Activated CD4-positive, alpha-beta T cell treated with anti-CD3 and anti-CD28 coated beads, Interleukin-2, amount 50 U/mL, for 24 hours (primary cell): Measurements from ENCODE around the gene LIMK1.

Source experiments
- DNase-seq, 2 donors: peaks; one replicate each; pipeline ENCODE4 v3.0.0-alpha.2; 2020; ENCODE audit warnings: low read depth in 1 of 2, low spot score in 1 of 2

LIMK1 gene

DNA sequence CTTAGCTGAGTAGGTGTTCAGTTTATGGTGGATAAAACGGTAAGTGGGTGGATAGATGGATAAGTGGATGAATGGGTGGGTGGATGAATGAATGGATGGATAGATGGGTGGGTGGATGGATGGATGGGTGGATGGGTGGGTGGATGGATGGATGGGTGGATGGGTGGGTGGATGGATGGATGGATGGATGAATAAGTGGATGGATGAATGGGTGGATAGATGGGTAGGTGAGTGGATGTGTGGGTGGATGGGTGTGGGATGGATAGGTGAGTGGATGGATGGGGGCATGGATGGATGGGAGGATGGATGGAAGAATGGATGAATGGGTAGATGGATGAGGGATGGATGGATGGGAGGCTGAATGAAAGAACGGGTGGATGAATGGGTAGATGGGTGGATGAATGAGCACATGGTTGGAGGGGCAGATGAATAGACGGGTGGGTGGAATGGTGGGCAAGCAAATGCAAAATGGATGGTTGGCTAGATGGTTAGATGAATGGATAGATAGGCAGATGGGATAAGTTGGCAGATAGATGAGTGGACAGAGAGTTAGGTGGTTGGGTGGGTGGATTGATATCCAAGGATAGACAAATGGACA is 29.9 kb upstream of the LIMK1 start:
- DNase-seq, result no peak

DNA sequence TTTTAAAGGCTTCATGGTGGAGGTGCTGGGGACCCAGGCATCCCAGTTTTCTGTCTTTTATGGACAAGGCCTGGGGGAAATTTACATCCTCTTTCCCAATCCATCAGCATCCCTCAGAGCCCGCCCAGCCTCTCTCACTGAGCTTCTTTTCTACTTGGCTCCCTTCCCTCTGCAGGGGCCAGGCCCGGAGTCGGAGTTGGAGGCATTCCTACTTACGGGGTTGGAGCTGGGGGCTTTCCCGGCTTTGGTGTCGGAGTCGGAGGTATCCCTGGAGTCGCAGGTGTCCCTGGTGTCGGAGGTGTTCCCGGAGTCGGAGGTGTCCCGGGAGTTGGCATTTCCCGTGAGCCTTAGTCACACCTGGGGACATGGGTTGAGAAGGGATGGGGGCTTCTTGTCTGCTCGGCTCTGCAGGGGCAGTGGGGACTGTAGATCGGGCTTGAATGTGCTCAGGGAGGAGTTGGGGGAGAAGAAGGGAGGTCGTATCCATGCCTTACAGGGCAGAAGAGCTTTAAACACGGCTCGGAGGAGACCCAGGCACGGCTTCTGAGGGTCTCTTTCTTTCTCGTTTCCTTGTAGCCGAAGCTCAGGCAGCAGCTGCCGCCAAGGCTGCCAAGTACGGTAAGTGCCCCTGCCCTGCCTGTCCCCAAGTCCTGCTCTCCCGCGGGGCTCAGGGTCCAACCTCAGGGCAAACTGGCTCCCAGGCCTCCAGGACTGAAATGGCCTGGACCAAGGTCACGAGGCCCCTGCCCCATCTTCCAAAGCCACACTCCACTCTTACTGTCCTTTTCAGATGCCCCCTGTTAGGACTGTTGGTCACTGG is 27.3 kb upstream of the LIMK1 start:
- no peak for DNase-seq

DNA sequence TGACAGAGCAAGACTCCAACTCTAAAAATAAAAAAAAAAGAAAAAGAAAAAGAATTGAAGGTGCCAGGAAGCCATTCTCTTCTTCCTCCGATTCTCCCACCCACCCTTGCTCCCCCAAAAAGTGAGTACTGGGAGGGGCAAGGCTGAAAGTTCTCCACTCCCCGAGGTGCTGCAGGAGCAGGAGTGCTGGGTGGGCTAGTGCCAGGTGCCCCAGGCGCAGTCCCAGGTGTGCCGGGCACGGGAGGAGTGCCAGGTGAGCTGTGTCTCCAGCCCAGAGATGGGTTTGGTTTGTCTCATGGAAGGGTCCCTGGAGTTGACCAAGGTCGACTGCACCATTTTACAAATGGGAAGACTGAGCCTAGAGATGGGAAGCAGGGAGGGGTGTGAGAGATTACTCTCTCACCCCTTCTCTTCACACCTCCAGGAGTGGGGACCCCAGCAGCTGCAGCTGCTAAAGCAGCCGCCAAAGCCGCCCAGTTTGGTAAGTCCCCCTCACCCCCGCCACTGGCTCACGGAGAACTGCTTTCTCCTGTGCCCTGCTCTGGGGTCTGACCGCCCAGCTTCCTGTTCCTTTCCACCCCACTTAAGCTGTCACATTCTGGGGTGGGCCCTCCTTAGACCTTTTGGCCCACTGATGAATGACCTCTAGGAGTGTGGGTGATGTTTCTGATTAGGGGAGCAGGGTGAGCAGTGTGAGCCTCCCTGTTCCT is 26.2 kb upstream of the LIMK1 start:
- DNase-seq, result no peak

DNA sequence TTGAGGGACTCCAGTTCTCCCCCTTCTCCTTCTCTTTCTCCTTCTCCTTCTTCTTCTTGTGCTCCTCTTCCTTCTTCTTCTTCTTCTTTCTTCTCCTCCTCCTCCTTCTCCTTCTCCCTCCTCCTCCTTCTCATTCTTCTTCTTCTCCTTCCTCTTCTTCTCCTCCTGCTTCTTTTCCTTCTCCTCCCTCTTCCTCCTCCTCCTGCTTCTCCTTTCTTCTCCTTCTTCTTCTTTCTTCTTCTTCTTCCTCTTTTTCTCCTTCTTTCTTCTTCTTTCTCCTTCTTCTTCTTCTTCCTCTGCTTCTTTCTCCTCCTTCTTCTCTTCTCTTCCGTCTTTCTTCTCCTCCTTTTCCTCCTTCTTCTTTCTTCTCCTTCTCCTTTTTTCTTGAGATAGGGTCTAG is 25.6 kb upstream of the LIMK1 start:
- no peak for DNase-seq

DNA sequence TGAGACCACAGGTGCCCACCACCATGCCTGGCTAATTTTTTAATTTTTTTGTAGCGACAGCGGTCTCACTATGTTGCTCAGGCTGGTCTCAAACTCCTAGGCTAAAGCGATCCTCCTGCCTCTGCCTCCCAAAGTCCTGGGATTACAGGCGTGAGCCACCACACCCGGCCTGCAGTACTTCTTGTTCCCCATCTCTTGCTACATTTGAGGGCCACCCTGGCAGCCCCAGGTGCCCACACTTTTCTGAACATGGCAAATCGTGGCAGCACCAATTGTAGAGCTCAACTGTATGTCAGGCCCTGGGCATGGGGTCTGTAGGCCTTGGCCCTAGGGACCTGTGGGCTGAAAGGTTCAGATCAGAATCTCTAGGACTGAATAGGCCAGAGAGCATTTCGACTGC is 25.1 kb upstream of the LIMK1 start:
- no peak for DNase-seq

DNA sequence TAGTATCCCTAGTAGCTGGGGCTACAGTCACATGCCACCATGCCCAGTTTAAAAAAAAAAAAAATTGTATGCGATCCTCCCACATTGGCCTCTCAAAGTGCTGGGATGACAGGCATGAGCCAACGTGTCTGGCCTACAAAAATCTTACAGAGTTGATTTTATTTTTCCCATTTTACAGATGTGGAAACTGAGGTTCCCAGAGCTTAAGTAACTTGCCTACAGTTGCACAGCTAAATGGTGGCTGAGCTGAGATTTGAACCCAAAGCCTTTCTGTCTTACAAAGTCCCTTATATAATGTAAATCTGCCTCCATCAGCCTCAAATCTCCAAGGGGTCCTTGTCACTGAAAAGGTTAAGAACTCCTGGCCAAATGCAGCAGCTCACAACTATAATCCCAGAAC is 24.6 kb upstream of the LIMK1 start:
- DNase-seq, result no peak

DNA sequence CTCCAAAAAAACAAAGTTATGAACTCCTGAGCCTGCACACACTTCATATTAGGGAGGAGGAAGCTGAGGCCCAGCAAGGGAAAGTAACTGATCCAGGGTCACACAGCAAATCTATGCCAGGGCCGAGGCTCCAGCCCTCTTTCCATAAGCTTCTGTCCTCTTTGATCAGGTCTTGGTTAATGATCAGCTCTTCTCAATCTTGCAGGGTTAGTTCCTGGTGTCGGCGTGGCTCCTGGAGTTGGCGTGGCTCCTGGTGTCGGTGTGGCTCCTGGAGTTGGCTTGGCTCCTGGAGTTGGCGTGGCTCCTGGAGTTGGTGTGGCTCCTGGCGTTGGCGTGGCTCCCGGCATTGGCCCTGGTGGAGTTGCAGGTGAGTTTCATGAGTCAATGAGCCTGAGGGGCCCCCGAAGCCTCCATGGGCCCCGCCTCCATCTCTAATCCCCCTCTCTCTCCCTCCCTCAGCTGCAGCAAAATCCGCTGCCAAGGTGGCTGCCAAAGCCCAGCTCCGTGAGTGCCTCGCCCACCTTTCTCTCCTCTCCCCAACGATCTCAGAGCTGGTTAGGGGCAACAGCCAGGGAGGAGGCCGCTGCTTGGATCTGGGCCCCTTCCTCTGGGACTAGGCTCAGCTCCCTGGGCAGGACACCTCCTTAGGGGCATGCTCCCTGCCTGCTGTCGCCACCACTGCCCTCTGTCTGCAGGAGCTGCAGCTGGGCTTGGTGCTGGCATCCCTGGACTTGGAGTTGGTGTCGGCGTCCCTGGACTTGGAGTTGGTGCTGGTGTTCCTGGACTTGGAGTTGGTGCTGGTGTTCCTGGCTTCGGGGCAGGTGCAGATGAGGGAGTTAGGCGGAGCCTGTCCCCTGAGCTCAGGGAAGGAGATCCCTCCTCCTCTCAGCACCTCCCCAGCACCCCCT is 23.7 kb upstream of the LIMK1 start:
- no peak for DNase-seq

DNA sequence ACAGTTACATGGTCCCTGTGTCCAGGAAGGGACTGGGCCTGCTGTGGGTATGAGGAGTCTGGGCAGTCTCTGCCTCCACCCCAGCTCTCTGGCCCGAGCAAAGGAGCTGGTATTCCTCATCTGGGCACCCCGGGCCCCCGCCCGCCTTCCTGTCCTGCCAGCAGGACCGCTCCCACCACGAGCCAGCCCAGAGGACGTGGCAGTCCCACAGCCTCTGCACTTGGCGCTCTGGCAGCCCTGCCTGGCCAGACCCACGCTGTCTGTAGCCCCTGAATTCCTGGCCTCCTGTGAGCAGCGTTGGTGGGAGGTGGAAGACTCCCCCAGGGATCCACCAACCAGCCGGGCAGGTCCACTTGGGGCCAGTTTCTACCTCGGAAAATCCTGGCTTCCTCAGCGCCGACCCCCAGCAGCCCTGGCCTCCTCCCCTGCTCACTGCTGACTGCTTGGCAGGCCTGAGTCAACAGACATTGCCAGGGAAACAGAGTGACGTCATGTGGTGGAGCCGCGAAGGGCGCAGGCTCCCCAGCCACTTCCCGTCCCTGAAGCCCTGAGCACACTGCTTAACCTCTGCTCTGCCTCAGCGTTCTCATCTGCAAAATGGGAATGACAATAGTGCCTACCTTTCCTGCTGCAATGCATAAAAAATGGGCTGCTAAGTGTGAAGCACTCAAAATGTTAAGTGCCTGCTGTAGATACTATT is 21.6 kb upstream of the LIMK1 start:
- peak in 1 of 2 donors; percentile 23 for DNase-seq

DNA sequence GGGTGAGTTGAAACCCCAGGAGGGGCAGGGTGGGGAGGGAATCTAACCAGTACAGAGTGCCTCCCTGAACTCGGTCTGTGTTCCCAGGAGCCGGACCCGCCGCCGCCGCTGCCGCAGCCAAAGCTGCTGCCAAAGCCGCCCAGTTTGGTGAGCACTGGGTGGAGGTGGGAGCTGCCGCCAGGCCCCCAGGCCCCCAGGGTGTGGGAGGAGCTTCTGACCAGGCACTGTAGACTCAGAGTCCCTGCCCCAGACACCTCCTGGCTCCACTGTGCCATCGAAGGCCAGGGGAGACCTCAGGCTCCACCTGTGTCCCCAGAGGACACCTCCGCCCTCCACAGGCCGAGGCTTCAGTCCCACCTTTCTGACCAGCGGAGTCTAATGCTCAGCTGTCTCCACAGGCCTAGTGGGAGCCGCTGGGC is 20.4 kb upstream of the LIMK1 start:
- no peak for DNase-seq

DNA sequence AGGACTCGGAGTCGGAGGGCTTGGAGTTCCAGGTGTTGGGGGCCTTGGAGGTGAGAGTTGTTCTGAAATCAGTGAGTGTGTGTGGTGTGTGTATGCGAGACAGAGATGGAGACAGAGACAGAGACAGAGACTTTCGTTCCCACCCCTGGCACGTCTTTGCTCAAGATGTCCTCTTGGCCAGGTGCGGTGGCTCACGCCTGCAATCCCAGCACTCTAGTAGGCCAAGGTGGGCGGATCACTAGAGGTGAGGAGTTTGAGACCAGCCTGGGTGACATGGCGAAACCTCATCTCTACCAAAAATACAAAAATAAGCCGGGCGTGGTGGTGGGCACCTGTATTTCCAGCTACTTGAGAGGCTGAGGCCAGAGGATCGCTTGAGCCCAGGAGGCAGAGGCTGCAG is 20.0 kb upstream of the LIMK1 start:
- DNase-seq, result no peak

DNA sequence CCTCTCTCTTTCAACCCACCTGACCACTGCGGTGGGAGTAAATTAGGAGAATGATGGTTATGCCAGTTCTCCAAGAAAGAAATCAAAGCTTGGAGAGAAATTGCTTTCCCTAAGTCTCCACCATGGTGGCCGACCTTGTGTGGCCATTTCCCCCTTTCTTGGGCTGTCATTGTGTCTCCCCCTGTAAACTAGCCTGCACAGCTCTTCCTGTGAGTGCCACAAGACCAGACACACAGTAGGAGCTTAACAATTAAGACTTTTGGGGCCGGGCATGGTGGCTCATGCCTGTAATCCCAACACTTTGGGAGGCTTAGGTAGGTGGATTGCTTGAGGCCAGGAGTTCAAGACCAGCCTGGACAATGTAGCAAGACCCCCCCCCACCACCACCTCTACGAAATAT is 18.9 kb upstream of the LIMK1 start:
- no peak for DNase-seq

DNA sequence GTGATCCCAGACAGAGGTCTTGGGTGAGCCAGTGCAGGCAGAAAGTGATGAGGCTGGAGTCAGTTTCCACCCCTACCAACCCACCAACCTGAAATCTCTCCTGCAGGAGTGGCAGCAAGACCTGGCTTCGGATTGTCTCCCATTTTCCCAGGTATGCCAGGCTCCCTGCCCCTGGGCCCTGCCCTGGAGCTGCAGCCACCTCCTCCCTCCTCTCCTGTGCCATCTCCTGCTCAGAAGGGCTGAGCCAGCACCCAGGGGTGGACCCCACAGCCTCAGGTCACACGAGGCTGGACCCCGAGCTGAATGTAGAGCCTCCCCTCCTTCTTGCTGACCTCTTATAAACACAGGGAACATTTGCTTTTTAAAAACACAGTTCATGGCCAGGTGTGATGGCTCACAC is 17.0 kb upstream of the LIMK1 start:
- no peak for DNase-seq

DNA sequence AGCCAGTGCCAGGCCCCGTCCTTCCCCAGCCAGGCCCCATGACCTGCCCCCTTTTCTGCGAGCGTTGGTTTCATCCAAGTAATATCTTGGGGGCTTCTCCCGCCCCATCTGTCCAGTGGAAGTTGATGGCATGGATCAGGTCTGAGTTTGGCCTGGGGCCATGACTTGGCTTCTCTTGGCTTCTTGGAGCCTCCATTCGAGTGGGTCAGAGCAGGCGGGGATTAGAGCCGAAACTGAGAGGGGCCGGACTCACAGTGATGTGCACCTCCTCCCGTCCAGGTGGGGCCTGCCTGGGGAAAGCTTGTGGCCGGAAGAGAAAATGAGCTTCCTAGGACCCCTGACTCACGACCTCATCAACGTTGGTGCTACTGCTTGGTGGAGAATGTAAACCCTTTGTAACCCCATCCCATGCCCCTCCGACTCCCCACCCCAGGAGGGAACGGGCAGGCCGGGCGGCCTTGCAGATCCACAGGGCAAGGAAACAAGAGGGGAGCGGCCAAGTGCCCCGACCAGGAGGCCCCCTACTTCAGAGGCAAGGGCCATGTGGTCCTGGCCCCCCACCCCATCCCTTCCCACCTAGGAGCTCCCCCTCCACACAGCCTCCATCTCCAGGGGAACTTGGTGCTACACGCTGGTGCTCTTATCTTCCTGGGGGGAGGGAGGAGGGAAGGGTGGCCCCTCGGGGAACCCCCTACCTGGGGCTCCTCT is 15.1 kb upstream of the LIMK1 start:
- no peak for DNase-seq

DNA sequence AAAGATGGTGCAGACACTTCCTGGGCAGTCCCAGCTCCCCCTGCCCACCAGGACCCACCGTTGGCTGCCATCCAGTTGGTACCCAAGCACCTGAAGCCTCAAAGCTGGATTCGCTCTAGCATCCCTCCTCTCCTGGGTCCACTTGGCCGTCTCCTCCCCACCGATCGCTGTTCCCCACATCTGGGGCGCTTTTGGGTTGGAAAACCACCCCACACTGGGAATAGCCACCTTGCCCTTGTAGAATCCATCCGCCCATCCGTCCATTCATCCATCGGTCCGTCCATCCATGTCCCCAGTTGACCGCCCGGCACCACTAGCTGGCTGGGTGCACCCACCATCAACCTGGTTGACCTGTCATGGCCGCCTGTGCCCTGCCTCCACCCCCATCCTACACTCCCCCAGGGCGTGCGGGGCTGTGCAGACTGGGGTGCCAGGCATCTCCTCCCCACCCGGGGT is 14.5 kb upstream of the LIMK1 start:
- DNase-seq, result no peak

DNA sequence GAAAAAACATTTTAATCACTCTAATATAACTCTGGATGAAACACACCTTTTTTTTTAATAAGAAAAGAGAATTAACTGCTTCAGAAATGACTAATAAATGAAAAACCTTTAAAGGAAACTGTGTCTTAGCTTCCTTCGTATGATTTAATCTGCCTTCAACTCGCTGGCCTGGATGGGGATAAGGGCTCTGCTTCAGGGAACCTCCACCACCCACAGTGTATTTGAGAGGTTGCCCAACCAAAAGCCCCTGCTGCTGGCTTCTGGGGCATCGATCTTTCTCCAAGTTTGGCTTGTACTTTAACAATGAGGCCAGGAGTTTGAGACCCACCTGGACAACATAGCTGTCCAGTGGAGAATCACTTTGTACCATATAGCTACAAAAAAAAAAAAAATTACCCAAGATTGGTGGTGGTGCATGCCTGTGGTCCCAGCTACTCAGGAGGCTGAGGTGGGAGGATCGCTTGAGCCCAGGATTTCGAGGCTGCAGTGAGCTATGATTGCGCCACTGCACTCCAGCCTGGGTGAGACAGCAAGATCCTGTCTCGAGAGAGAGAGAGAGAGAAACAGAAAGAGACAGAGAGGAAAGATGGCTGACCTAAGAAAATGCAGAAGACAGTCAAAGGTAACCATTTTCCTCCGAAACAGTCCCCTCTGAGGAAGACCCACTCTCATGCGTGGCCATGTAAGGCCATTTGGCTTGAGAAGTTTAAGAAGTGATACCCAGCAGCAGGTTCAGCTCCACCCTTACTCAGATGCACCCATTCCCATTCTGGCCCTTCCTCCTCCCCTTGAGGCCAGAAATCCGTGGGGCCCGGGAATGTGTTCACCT is 13.6 kb upstream of the LIMK1 start:
- DNase-seq, result no peak

DNA sequence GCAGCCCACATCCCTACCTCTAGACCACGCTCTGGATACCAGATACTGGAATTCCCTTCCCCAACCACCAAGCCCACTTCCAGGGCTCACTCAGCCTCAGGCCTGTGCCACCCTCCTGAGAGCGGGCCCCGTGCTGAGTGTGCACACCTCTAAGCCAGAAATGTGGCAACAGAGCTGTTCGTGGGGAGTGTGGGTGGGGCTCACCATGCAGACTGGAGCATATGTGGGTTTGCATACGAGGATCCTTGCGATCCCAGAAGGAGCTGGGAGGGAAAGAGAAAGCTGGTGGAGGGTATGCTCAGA is 13.0 kb upstream of the LIMK1 start:
- DNase-seq, result no peak

DNA sequence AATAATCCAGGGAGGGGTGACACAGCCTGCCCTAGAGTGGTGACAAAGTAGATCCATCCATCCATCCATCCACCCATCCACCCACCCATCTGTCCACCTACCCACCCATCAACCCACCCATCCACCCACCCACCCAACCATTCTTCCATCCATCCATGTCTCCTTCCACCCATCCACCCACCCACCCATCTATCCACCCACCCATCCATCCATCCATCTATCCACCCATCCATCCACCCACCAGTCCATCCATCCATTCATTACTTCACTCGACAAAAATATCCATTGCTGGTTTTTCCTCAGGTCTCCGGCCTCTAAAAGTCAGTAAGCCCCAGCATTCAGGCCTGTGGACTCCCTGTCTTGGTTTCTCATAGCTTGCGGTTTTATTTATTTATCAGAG is 12.5 kb upstream of the LIMK1 start:
- DNase-seq, result no peak

DNA sequence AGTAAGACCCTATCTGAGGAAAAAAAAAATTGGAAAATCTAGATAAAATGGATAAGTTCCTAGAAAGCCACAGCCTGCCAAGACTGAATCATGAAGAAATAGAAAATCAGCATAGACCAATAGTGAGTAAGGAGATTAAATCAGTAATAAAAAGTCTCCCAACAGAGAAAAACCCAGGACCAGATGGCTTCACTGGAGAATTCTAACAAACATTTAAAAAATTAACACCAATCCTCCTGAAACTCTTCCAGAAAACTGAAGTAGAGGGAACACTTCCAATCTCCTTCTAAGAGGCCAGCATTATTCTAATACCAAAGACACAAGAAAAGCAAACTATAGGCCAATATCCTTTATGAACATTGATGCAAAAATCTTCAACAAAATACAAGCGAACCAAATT is 8.8 kb upstream of the LIMK1 start:
- DNase-seq, result no peak

DNA sequence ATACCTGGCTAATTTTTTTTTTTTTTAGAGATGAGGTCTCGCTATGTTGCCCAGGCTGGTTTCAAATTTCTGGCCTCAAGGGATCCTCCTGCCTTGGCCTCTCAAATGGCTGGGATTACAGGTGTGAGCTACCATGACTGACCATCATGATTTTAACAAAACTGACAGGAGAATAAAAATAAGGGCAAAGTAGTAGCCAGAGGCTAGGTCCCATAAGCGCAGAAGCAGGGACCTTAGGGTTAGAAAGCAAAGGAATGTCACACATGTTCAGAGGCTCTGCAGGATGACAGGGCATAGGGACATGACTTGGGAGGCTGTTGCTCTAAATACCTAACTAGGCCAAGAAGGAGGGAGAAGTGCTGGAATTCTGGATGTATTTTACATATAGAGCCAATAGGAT is 5.1 kb upstream of the LIMK1 start:
- no peak for DNase-seq
